T-helper 2 cell (primary cell): ENCODE data around the gene PTPMT1.
A peak's percentile ranks its signal among the peaks of the same experiment; 100 is the strongest.

Source experiments
- DNase-seq, 5 experiments: peaks; one replicate each; pipeline versions ENCODE4 v3.0.0 to v3.0.0-alpha.2; 2012 to 2022

The PTPMT1 gene

DNA sequence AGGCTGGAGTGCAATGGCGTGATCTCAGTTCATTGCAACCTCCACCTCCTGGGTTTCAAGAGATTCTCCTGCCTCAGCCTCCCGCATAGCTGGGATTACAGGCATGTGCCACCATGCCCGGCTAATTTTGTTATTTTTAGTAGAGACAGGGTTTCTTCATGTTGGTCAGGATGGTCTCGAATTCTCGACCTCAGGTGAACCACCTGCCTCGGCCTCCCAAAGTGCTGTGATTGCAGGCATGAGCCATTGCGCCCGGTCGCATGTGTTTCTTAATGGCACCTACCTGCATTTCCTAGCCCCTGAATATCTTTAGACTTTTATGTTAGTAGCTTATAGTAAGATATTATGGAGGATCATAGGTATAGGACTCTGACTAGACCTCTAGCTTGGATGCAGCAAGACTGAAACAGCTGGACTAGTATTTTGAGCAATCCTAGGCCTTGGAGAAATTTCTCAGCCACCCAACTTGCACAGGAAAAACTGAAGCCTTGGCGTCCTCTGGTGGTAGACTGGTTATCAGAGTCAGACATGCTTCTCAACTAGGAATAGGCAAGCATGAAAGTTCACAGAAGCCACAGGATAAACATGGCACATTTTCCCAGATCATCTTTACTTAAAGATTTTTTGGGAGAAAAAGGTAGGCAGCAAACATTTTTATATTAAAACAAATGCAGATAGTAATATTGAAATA lies 51.5 kb downstream of the PTPMT1 start:
- peak in 1 of 5 experiments; percentile 55 for DNase-seq

DNA sequence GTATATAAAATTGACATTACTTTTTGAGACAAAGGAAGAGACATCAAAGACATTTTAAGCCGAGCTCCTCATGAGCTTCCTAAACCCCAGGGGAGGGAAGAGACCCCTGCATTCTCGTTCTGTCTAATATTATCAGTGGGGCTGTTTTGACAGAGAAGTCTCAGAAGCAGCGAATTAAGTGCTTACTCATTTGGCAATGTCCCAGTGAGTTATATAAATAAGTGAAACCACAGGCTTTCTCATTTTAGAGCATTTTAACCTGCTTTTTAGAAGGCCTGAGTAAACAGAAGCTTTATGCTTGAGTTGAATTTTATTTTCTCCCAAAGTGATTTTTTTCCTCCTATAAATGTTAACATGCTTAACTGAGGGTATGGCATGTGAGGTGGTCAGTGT lies 52.0 kb downstream of the PTPMT1 start:
- peak in 1 of 5 experiments; percentile 47 for DNase-seq

DNA sequence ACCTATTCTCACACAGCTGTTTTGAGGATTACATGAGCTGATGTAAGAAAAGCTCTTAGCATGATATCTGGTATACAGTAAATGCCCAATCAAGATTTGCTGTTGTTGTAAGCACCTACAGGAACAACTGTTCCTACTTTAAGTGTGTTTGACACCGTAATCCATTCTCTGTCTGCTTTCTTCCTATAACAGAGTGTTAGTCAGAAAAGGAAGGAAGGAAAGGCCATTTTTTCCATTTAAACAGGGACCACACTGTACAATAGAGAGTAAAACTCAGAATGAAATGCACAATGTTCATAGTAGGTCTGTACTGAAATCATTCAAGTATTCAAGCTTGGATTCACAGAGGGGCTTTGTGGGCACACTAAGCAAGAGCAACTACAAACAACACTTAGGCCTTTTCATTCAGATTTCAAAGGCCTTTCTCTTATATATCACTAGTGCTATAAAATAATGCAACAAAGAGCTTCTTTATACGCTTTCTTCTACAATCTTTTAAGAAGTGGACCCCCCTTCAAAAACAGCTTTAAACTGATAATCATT lies 55.5 kb downstream of the PTPMT1 start:
- DNase-seq = no peak
